ENCODE data around the gene F8A1.

F8A1 gene

DNA sequence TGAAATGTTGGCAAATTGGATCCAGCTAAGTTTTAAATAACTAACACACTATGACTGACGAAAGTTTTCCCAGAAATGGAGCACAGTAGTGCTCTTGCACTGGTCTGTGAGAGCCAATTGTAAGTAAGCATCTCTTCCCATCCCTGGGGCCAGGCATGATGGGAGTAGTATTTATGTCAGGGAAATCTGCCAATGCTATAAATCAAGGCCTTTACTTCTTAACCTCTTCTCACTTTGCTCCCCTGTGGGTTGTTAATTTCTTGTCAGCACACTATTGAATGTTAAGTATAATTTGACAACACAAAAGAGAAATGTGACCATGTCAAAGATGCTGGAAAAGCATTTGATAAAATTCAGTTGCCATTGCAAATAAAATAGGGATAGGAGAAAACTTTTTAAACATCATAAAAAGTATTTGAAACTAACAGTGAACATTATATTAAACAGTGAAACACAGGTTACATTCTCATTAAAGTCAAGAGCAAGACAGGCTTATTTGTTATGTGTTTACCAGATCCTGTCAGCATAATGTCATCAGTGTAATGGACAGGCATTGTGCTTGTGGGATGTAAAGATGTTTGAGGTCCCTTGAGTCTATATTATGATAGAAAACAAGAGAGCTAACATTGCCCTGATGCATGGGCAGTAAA is 5.0 kb downstream of the F8A1 start:
- no peak overlapping the region for H3K27ac ChIP-seq (ENCODE audit: low read length)
- no peaks in the 10 kb centered on the region for H3F3A ChIP-seq (ENCODE audit: insufficient read depth, low read length)
- H4K20me1 ChIP-seq (ENCODE audit: insufficient read depth, low read length): no peaks in the 10 kb centered on the region
- no peak overlapping the region for H3K4me3 ChIP-seq (ENCODE audit: low read length)
- no peaks in the 10 kb centered on the region for H3K9me3 ChIP-seq (replicated peaks; ENCODE audit: insufficient read depth, low read length)
- no peaks in the 10 kb centered on the region for H3K4me1 ChIP-seq (ENCODE audit: low read length)
- H3K79me2 ChIP-seq (ENCODE audit: low read length): no peaks in the 10 kb centered on the region
- H3K27me3 ChIP-seq (replicated peaks; ENCODE audit: insufficient read depth, low read length): no peaks in the 10 kb centered on the region
- no peak overlapping the region for H3K4me2 ChIP-seq (ENCODE audit: low read depth, low read length)
- H3K9me2 ChIP-seq (replicated peaks; ENCODE audit: insufficient read depth, low read length): no peaks in the 10 kb centered on the region
- no peak overlapping the region for H3K9ac ChIP-seq (ENCODE audit: low read length)
- no peak overlapping the region for H2AFZ ChIP-seq (ENCODE audit: low read length)
- DNase-seq: no peak
- TF ChIP-seq EZH2phosphoT487 (IDR thresholded peaks at IDR 0.05; ENCODE audit: low read length): no peak
- TF ChIP-seq, protein P1, sequence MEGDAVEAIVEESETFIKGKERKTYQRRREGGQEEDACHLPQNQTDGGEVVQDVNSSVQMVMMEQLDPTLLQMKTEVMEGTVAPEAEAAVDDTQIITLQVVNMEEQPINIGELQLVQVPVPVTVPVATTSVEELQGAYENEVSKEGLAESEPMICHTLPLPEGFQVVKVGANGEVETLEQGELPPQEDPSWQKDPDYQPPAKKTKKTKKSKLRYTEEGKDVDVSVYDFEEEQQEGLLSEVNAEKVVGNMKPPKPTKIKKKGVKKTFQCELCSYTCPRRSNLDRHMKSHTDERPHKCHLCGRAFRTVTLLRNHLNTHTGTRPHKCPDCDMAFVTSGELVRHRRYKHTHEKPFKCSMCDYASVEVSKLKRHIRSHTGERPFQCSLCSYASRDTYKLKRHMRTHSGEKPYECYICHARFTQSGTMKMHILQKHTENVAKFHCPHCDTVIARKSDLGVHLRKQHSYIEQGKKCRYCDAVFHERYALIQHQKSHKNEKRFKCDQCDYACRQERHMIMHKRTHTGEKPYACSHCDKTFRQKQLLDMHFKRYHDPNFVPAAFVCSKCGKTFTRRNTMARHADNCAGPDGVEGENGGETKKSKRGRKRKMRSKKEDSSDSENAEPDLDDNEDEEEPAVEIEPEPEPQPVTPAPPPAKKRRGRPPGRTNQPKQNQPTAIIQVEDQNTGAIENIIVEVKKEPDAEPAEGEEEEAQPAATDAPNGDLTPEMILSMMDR (IDR thresholded peaks at IDR 0.05; ENCODE audit: low read length): no peak
- TF ChIP-seq EZH2 (optimal IDR thresholded peaks at IDR 0.05; ENCODE audit: low read depth, low read length): no peak
- no peaks in the 10 kb centered on the region for H3K36me3 ChIP-seq (replicated peaks; ENCODE audit: insufficient read depth, low read length)

DNA sequence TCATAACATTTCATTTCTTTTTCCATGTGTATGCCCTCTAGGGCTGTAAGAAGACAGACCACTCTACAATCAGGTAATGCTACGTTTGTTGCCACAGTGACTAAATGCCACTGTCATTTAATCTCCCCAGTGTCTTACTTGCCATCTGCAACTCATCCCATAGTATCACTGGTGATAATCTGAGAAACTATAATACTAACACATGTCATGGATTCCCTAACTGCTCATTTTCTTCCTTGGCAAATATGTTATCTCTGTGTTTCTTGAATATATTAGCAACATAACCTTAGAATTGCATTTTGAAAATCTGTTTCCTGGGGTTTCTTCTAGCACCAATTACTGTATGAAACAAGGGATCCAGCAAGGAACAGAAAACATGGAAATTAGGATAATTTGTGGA is 6.1 kb downstream of the F8A1 start:
- Histone ChIP-seq H3K4me3 (ENCODE audit: low read length) (no peak overlapping the region), H3K36me3 (replicated peaks; ENCODE audit: insufficient read depth, low read length) (no peaks in the 10 kb centered on the region), H3K4me1 (ENCODE audit: low read length) (peaks cover 9% of the 10 kb centered on the region), H3K9me3 (replicated peaks; ENCODE audit: insufficient read depth, low read length) (no peaks in the 10 kb centered on the region), H3K27ac (ENCODE audit: low read length) (no peak overlapping the region), H3K9me2 (replicated peaks; ENCODE audit: insufficient read depth, low read length) (no peaks in the 10 kb centered on the region), H3K4me2 (ENCODE audit: low read depth, low read length) (no peak overlapping the region), H3K9ac (ENCODE audit: low read length) (no peak overlapping the region), H3K27me3 (replicated peaks; ENCODE audit: insufficient read depth, low read length) (no peaks in the 10 kb centered on the region), H3F3A (ENCODE audit: insufficient read depth, low read length) (no peaks in the 10 kb centered on the region), H4K20me1 (ENCODE audit: insufficient read depth, low read length) (no peaks in the 10 kb centered on the region), H2AFZ (ENCODE audit: low read length) (no peak overlapping the region), H3K79me2 (ENCODE audit: low read length) (no peaks in the 10 kb centered on the region)
- no peak for DNase-seq
- no peak for TF ChIP-seq EZH2phosphoT487 (IDR thresholded peaks at IDR 0.05; ENCODE audit: low read length)
- TF ChIP-seq EZH2 (optimal IDR thresholded peaks at IDR 0.05; ENCODE audit: low read depth, low read length): no peak
- TF ChIP-seq, protein P1 (IDR thresholded peaks at IDR 0.05; ENCODE audit: low read length): no peak

DNA sequence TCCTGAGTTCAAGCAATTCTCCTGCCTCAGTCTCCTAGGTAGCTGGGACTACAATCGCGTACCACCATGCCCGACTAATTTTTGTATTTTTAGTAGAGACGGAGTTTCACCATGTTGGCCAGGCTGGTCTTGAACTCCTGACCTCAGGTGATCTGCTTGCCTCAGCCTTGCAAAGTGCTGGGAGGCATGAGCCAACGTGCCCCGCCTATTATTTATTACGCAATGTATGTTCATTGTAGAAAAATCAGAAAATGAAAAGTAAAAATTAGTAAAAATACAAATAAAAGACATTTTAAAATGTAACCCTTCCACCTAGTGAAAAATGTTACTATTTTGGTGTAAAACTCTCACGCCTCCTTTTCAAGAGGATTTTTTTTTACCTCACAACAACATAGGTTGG is 14.2 kb downstream of the F8A1 start:
- TF ChIP-seq EZH2phosphoT487 (IDR thresholded peaks at IDR 0.05; ENCODE audit: low read length) (no peak), EZH2 (optimal IDR thresholded peaks at IDR 0.05; ENCODE audit: low read depth, low read length) (no peak)
- TF ChIP-seq, protein P1 (IDR thresholded peaks at IDR 0.05; ENCODE audit: low read length): no peak

More for the DNA sequence above, 14.2 kb downstream of the F8A1 start:
- no peak overlapping the region for H3K4me3 ChIP-seq (ENCODE audit: low read length)
- H3K36me3 ChIP-seq (replicated peaks; ENCODE audit: insufficient read depth, low read length): no peaks in the 10 kb centered on the region
- H3K4me1 ChIP-seq (ENCODE audit: low read length): peaks cover 43% of the 10 kb centered on the region
- H3K4me2 ChIP-seq (ENCODE audit: low read depth, low read length): no peak overlapping the region
- H3K9me3 ChIP-seq (replicated peaks; ENCODE audit: insufficient read depth, low read length): no peaks in the 10 kb centered on the region
- DNase-seq: no peak
- H3K27ac ChIP-seq (ENCODE audit: low read length): no peak overlapping the region
- peaks cover 5% of the 10 kb centered on the region; the same call in 1 of the 2 replicates for H3F3A ChIP-seq (ENCODE audit: insufficient read depth, low read length)
- no peaks in the 10 kb centered on the region for H3K79me2 ChIP-seq (ENCODE audit: low read length)
- no peaks in the 10 kb centered on the region for H4K20me1 ChIP-seq (ENCODE audit: insufficient read depth, low read length)
- no peaks in the 10 kb centered on the region for H3K9me2 ChIP-seq (replicated peaks; ENCODE audit: insufficient read depth, low read length)
- H3K27me3 ChIP-seq (replicated peaks; ENCODE audit: insufficient read depth, low read length): no peaks in the 10 kb centered on the region
- no peak overlapping the region for H2AFZ ChIP-seq (ENCODE audit: low read length)
- H3K9ac ChIP-seq (ENCODE audit: low read length): no peak overlapping the region

All from MM.1S (cell line).